B cell (primary cell): ENCODE results near the gene DNASE1. TPM values are rescaled to one million over a fixed set of nuclear protein-coding genes. Genes with fewer than 3 reads are reported as not detected.

Source experiments
- ATAC-seq: fragments of 200-7000 bp; cut with Tn5 transposase; one replicate; pipeline ENCODE4 v1.10.0; 2021; ENCODE audit warnings: low read depth, mild to moderate bottlenecking, moderate number of reproducible peaks, moderate library complexity
- CTCF ChIA-PET: fragments of 350-600 bp; sonication (Branson Sonifier 250); formaldehyde crosslinking; loops from one replicate; lab custom pipeline; 2021; ENCODE audit warnings: antibody characterized with exemption, inconsistent platforms; lab: Charles Lee
- POLR2A ChIA-PET: fragments of 350-600 bp; sonication (Branson Sonifier 250); formaldehyde crosslinking; loops from one replicate; lab custom pipeline; 2021; ENCODE audit warnings: antibody characterized with exemption; lab: Charles Lee
- DNase-seq: peaks from one replicate; pipeline ENCODE4 v3.0.0; 2013
- H2AFZ ChIP-seq: 2 replicates; pipeline ENCODE4 v1.6.1; 2012; ENCODE audit warnings: mild to moderate bottlenecking, low read depth, low read length; ENCODE audit not compliant: insufficient read depth, poor library complexity, severe bottlenecking
- H3K27ac ChIP-seq, 2 donors: 1 replicate in 1 of 2; 2 replicates in 1 of 2; pipeline ENCODE4 v1.5.1; 2012 to 2013; ENCODE audit warnings: low read length in 2 of 2, mild to moderate bottlenecking in 2 of 2, moderate library complexity in 1 of 2
- H3K27me3 ChIP-seq, 4 experiments: fragments of 200-600 bp in 1 of 4; sonication (generic) in 1 of 4; replicated peaks in 1 of 4; 1 replicate in 2 of 4; 2 replicates in 2 of 4; pipeline versions ENCODE4 v1.6.1 to v1.7.0; 2013 to 2016; ENCODE audit warnings: low read length in 3 of 4, mild to moderate bottlenecking in 2 of 4, mixed read lengths in 1 of 4, moderate library complexity in 1 of 4; ENCODE audit not compliant: insufficient read depth in 4 of 4, control insufficient read depth in 3 of 4; ENCODE audit errors: control extremely low read depth in 1 of 4
- H3K36me3 ChIP-seq, 2 experiments: replicated peaks in 1 of 2; 1 replicate in 1 of 2; 2 replicates in 1 of 2; pipeline versions ENCODE4 v1.6.1 to v1.7.1; 2013; ENCODE audit warnings: low read length in 1 of 2; ENCODE audit not compliant: insufficient read depth in 2 of 2, control insufficient read depth in 1 of 2; ENCODE audit errors: control extremely low read depth in 1 of 2, extremely low read depth in 1 of 2
- H3K4me1 ChIP-seq, 2 donors: fragments of 200-600 bp in 1 of 2; sonication (generic) in 1 of 2; 1 replicate in 1 of 2; 2 replicates in 1 of 2; pipeline versions ENCODE4 v1.5.1 to v1.6.1; 2013 to 2017; ENCODE audit warnings: low read length in 2 of 2; ENCODE audit not compliant: control insufficient read depth in 2 of 2, insufficient read depth in 2 of 2
- H3K4me2 ChIP-seq: replicated peaks from 2 replicates; pipeline ENCODE3; 2012; ENCODE audit warnings: mild to moderate bottlenecking, low read depth, low read length; ENCODE audit not compliant: poor library complexity, severe bottlenecking
- H3K4me3 ChIP-seq, 5 experiments: fragments of 200-600 bp in 1 of 5; sonication (generic) in 1 of 5; 1 replicate in 3 of 5; 2 replicates in 2 of 5; pipeline versions ENCODE4 v1.5.1 to v1.7.0; 2011 to 2016; ENCODE audit warnings: low read length in 4 of 5, mild to moderate bottlenecking in 4 of 5, low read depth in 2 of 5, control low read depth in 1 of 5, moderate library complexity in 1 of 5; ENCODE audit not compliant: insufficient read depth in 1 of 5; ENCODE audit errors: control extremely low read depth in 1 of 5, extremely low read depth in 1 of 5
- H3K79me2 ChIP-seq: fragments of 200-600 bp; sonication (generic); one replicate; pipeline ENCODE4 v1.6.0; 2016; ENCODE audit warnings: low read length; ENCODE audit not compliant: control insufficient read depth, insufficient read depth
- H3K9ac ChIP-seq: fragments of 200-600 bp; sonication (generic); 2 replicates; pipeline ENCODE4 v1.6.1; 2017; ENCODE audit warnings: mild to moderate bottlenecking, low read length, moderate library complexity
- H3K9me3 ChIP-seq, 3 donors: one replicate each; pipeline versions ENCODE4 v1.6.1 to v1.7.1; 2013; ENCODE audit warnings: low read length in 2 of 3; ENCODE audit not compliant: control insufficient read depth in 2 of 3, insufficient read depth in 1 of 3; ENCODE audit errors: control extremely low read depth in 1 of 3
- H4K20me1 ChIP-seq: 2 replicates; pipeline ENCODE4 v1.6.0; 2012; ENCODE audit warnings: mild to moderate bottlenecking, low read length; ENCODE audit not compliant: insufficient read depth, control insufficient read depth, poor library complexity, severe bottlenecking
- H3K27ac Mint-ChIP-seq: one replicate; pipeline ENCODE4 v1.8.0; 2021; ENCODE audit warnings: mixed read lengths
- H3K27me3 Mint-ChIP-seq: one replicate; pipeline ENCODE4 v1.8.0; 2021; ENCODE audit warnings: mixed read lengths
- H3K4me1 Mint-ChIP-seq: one replicate; pipeline ENCODE4 v1.8.0; 2021; ENCODE audit warnings: mixed read lengths
- H3K4me3 Mint-ChIP-seq: one replicate; pipeline ENCODE4 v1.8.0; 2021; ENCODE audit warnings: mixed read lengths
- H3K9me3 Mint-ChIP-seq: one replicate; pipeline ENCODE4 v1.8.0; 2022; ENCODE audit warnings: mixed read lengths; ENCODE audit not compliant: insufficient read depth
- CTCF ChIP-seq: fragments of 200-600 bp; IDR thresholded peaks from one replicate; pipeline ENCODE4 v1.8.0; 2022; ENCODE audit warnings: antibody characterized with exemption, mild to moderate bottlenecking
- EZH2 ChIP-seq: IDR thresholded peaks from 2 replicates; pipeline ENCODE4 v1.6.1; 2012; ENCODE audit warnings: borderline replicate concordance, low read depth, mild to moderate bottlenecking, moderate library complexity, low read length; ENCODE audit not compliant: insufficient read depth, poor library complexity, severe bottlenecking
- WGBS: methylation state at CpG from one replicate; pipeline ENCODE4 v1.1.5; 2013; ENCODE audit warnings: missing lambda C conversion rate; ENCODE audit not compliant: insufficient coverage; 5-methylcytosine and 5-hydroxymethylcytosine counted together
- intact Hi-C: fragments of 100-400 bp; cut with micrococcal nuclease; formaldehyde crosslinking; loops from one replicate; pipeline ENCODE4 v1.10.0; 2022
- polyA plus RNA-seq: library from polyadenylated mRNA; depleted of rRNA; stranded (reverse); fragments of >200 nt; gene quantifications from 2 replicates; pipeline ENCODE4 v1.2.3, GENCODE V29; 2012
- total RNA-seq, 2 donors: library from RNA; stranded (reverse); fragments of 120-200 nt in 1 of 2; gene quantifications; 1 replicate in 1 of 2; 2 replicates in 1 of 2; pipeline versions ENCODE4 v1.2.3 to v1.2.4, GENCODE V29; 2013 to 2022

Gene DNASE1
- total and polyA plus RNA-seq, 2 donors (not counting 1 experiment from before 2014, with no cell fraction given): 53.3 to 53.7 TPM

DNA sequence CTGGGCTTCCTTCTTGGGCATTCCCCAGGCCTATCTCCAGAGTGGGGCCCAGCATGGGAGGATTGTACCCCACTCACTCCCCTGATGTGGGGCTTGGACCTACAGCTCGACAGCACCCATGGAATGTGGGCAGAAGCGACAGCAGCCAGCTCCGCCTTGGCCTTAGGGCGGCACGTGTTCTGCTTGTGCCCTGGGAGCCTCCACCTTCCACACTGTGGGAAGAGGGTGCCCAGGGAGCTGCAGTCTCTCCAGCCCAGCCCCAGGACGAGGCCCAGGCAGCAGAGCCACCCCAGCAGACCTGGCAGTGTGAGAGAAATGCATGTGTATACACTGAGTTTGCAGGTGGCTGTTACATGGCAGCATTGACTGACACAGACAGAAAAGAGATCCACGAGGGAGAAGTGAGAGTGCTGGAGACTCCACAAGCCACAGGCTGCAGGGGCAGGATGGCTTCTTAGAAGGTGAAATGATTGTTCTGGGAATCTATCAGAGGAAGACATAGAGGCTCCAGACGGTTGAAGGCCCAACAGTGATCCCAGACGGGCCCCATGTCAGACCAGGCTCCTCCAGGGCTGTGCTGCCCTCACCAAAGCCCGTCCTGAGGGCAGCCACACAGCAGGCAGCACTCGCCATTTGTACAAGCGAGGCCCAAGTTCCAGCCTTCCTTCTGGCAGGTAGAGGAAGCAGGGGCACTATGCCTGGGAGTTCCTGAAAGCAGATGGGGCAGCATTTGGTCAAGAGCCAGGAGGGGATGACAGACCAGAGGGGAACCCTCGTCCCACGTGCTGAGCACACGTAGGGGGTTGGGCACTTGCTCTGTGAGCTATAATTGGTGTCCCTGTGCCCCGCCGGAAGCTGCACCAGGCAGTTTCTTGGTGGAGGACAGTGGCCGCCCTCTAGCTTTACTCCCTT is 2.8 kb upstream of the DNASE1 start:
- DNase-seq: no peak
- intact Hi-C loops: no loop called here
- H3K27ac Mint-ChIP-seq: no peak overlapping the region

More for the DNA sequence above, 2.8 kb upstream of the DNASE1 start:
- Histone ChIP-seq H4K20me1 (no peaks in the 10 kb centered on the region), H3K79me2 (no peaks in the 10 kb centered on the region), H2AFZ (no peak overlapping the region), H3K4me2 (no peak overlapping the region), H3K4me3 (no peak overlapping the region), H3K27ac (no peak overlapping the region), H3K4me1 (no peaks in the 10 kb centered on the region), H3K27me3 (no peaks in the 10 kb centered on the region), H3K9me3 (no peaks in the 10 kb centered on the region), H3K36me3 (peaks cover 0 to 28% of the 10 kb centered on the region in 2 experiments), H3K9ac (no peak overlapping the region)
- Mint-ChIP-seq H3K4me1 (peaks cover 2% of the 10 kb centered on the region), H3K4me3 (no peak overlapping the region), H3K9me3 (no peaks in the 10 kb centered on the region), H3K27me3 (no peaks in the 10 kb centered on the region)
- ChIA-PET CTCF (interaction anchor here (0.8 kb wide), 1 partner anchor 17 kb away, joined by 3 read pairs; no protein-coding TSS in a partner anchor), POLR2A (no interaction called here)
- WGBS: 90% methylated on average over 17 of the region's 18 CpGs
- no peak for ATAC-seq
- no peak for TF ChIP-seq EZH2
- no peak for TF ChIP-seq CTCF
